Prostate gland (tissue), 2 donors: Measurements from ENCODE around the gene KLHL5. TPM values are rescaled to one million over a fixed set of nuclear protein-coding genes. Genes with fewer than 3 reads are reported as not detected.

ENCODE experiments used
- DNase-seq: peaks from one replicate; pipeline ENCODE4 v3.0.0-alpha.2; 2019; ENCODE audit warnings: low spot score
- H3K27ac ChIP-seq, 2 donors: fragments of 200-600 bp; sonication (generic); 2 replicates each; pipeline ENCODE4 v1.5.1; 2017 to 2019
- H3K27me3 ChIP-seq: fragments of 200-600 bp; sonication (generic); replicated peaks from 2 replicates; pipeline ENCODE4 v1.5.1; 2019; ENCODE audit not compliant: insufficient read depth
- H3K36me3 ChIP-seq, 2 donors: fragments of 200-600 bp; sonication (generic); 1 replicate in 1 of 2; 2 replicates in 1 of 2; pipeline versions ENCODE4 v1.5.1 to v1.8.1; 2017 to 2019
- H3K4me1 ChIP-seq: fragments of 200-600 bp; sonication (generic); replicated peaks from 2 replicates; pipeline ENCODE4 v1.5.1; 2019
- H3K4me3 ChIP-seq, 2 donors: fragments of 200-600 bp; sonication (generic); 2 replicates each; pipeline ENCODE4 v1.5.1; 2017 to 2019
- H3K9me3 ChIP-seq: fragments of 200-600 bp; sonication (generic); 2 replicates; pipeline ENCODE4 v1.5.1; 2017
- CTCF ChIP-seq, 4 experiments: fragments of 200-600 bp in 2 of 4; fragments of 450-650 bp in 2 of 4; sonication (generic) in 2 of 4; IDR thresholded peaks; 1 replicate in 3 of 4; 2 replicates in 1 of 4; pipeline ENCODE4 v1.5.1; 2016 to 2019; ENCODE audit warnings: antibody characterized with exemption in 4 of 4, mild to moderate bottlenecking in 2 of 4, moderate library complexity in 2 of 4
- POLR2A ChIP-seq: fragments of 450-650 bp; IDR thresholded peaks from one replicate; pipeline ENCODE4 v1.6.1; 2016; ENCODE audit warnings: antibody characterized with exemption, mild to moderate bottlenecking
- POLR2AphosphoS5 ChIP-seq: sonication (generic); formaldehyde crosslinking; IDR thresholded peaks from one replicate; pipeline ENCODE4 v1.6.1; 2017; ENCODE audit warnings: antibody characterized with exemption
- WGBS: methylation state at CpG from one replicate; pipeline ENCODE4 v1.1.5; 2018; 5-methylcytosine and 5-hydroxymethylcytosine counted together
- intact Hi-C: fragments of 100-400 bp; cut with DNase I; formaldehyde crosslinking; loops from one replicate; pipeline ENCODE4 v1.14.2; 2022
- total RNA-seq, 2 donors: library from RNA; depleted of rRNA; stranded (reverse); fragments of >200 nt; gene quantifications; one replicate each; pipeline ENCODE4 v1.1.0, GENCODE V29; 2016

The KLHL5 gene
- total RNA-seq, 2 donors from 2014 or later, result 19.8 to 26.1 TPM

GRCh38 chr4:39102297-39102696, 40.3 kb downstream of the KLHL5 start:
- Histone ChIP-seq H3K27me3 (no peaks in the 10 kb centered on the region), H3K4me3 (no peak overlapping the region), H3K4me1 (no peaks in the 10 kb centered on the region), H3K9me3 (no peaks in the 10 kb centered on the region), H3K27ac (no peak overlapping the region), H3K36me3 (no peaks in the 10 kb centered on the region)
- no peak for TF ChIP-seq CTCF (IDR thresholded peaks at IDR 0.05)
- no peak for TF ChIP-seq POLR2A
- no peak for TF ChIP-seq POLR2AphosphoS5
- intact Hi-C loops, result no loop called here
- 80% methylated on average over 7 of the region's 7 CpGs for WGBS
- no peak for DNase-seq

GRCh38 chr4:39103291-39103690, 41.3 kb downstream of the KLHL5 start:
- no peaks in the 10 kb centered on the region for H3K9me3 ChIP-seq
- TF ChIP-seq POLR2A (no peak), CTCF (IDR thresholded peaks at IDR 0.05) (no peak)
- H3K27ac ChIP-seq, result no peak overlapping the region
- H3K4me3 ChIP-seq, result no peak overlapping the region
- no peaks in the 10 kb centered on the region for H3K36me3 ChIP-seq
- intact Hi-C loops, result no loop called here
- no peak for DNase-seq
- 94% methylated on average over 6 of the region's 6 CpGs for WGBS
- H3K4me1 ChIP-seq, result no peaks in the 10 kb centered on the region
- H3K27me3 ChIP-seq, result no peaks in the 10 kb centered on the region

- Histone ChIP-seq H3K4me1 (no peaks in the 10 kb centered on the region), H3K36me3 (no peaks in the 10 kb centered on the region), H3K27ac (no peak overlapping the region), H3K9me3 (no peaks in the 10 kb centered on the region), H3K4me3 (no peak overlapping the region), H3K27me3 (no peaks in the 10 kb centered on the region)
- DNase-seq, result no peak
- no peak for TF ChIP-seq POLR2AphosphoS5
- TF ChIP-seq POLR2A, result no peak
- TF ChIP-seq CTCF (IDR thresholded peaks at IDR 0.05), result no peak
- 73% methylated on average over 2 of the region's 2 CpGs for WGBS
- intact Hi-C loops, result no loop called here
These were observed 42.2 kb downstream of the KLHL5 start for GRCh38 chr4:39104255-39104654.

- Histone ChIP-seq H3K9me3 (no peaks in the 10 kb centered on the region), H3K36me3 (no peaks in the 10 kb centered on the region), H3K27me3 (no peaks in the 10 kb centered on the region), H3K27ac (no peak overlapping the region), H3K4me1 (no peaks in the 10 kb centered on the region), H3K4me3 (no peak overlapping the region)
- DNase-seq, result no peak
- no peak for TF ChIP-seq POLR2AphosphoS5
- TF ChIP-seq CTCF (IDR thresholded peaks at IDR 0.05), result no peak
- TF ChIP-seq POLR2A, result no peak
- intact Hi-C loops, result no loop called here
- 97% methylated on average over 4 of the region's 4 CpGs for WGBS
These were observed 44.0 kb downstream of the KLHL5 start for GRCh38 chr4:39106011-39106410.

- no peak overlapping the region for H3K4me3 ChIP-seq
These were observed 52.4 kb downstream of the KLHL5 start for GRCh38 chr4:39114436-39114835.

More at GRCh38 chr4:39114436-39114835, 52.4 kb downstream of the KLHL5 start:
- TF ChIP-seq POLR2A, result no peak
- TF ChIP-seq POLR2AphosphoS5, result no peak
- Histone ChIP-seq H3K27ac (no peak overlapping the region), H3K4me1 (no peaks in the 10 kb centered on the region), H3K36me3 (no peaks in the 10 kb centered on the region), H3K9me3 (no peaks in the 10 kb centered on the region), H3K27me3 (no peaks in the 10 kb centered on the region)
- 37% methylated on average over 2 of the region's 2 CpGs for WGBS
- intact Hi-C loops, result no loop called here
- no peak for DNase-seq
